ENCODE measurements around the gene ARAP3.

The ARAP3 gene

GRCh38 chr5:141639357-141640050 lies 42.5 kb downstream of the ARAP3 start:
- no peak for DNase-seq

- no peak for DNase-seq
These were observed 43.3 kb downstream of the ARAP3 start for GRCh38 chr5:141638771-141639170.

GRCh38 chr5:141637767-141638419 lies 44.1 kb downstream of the ARAP3 start:
- DNase-seq, result peak; percentile 52

- DNase-seq, result peak; percentile 47
These were observed 44.8 kb downstream of the ARAP3 start for GRCh38 chr5:141637123-141637766.

DNA sequence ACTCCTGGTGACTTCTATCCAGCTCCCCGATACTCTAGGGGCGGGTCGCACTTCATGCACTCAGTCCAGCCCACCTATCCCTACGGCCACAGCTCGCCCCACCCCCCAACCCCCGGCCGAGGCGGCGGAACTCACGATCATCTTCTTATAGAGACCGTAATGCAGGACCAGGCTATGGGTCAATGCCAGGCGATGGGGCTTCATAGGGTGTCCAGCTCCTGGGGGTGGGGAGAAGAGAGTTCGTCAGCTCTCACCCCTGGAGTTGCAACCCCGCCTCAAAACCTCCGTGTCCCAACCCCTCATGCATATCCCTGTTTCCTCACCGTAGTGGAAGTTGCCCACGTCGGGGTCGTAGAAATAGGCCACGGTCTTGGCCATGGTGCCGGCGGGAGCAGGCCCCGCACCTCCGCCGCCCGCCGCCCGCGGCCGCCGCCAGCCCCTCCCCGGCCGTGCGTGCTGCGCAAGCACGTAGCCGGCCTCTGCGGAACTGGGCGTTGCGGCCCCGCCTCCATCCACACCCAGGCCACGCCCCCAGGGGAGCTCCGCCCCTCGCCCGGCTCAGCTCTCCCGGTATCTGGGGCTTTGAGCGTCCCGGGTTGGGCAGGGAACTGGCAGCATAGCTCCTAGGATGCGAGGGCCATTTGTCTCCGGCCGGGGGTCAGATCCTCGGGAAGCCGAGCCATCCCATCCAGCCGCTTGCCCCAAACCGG lies 45.5 kb downstream of the ARAP3 start, which contains the start of the genes HDAC3 and RELL2:
HDAC3 (minus strand) TSS at position 437 of the 710 bp plus-strand sequence; CDS start at position 378, 59 bp downstream.
RELL2 (plus strand) TSS at position 585 of the 710 bp plus-strand sequence. CDS start 1,229 bp downstream, outside the sequence.
- peak; percentile 93 for DNase-seq

GRCh38 chr5:141636106-141636412 lies 46.0 kb downstream of the ARAP3 start:
- DNase-seq, result no peak

GRCh38 chr5:141635646-141636045 lies 46.4 kb downstream of the ARAP3 start:
- no peak for DNase-seq

- DNase-seq, result no peak
These were observed 47.3 kb downstream of the ARAP3 start for GRCh38 chr5:141634720-141635119.

DNA sequence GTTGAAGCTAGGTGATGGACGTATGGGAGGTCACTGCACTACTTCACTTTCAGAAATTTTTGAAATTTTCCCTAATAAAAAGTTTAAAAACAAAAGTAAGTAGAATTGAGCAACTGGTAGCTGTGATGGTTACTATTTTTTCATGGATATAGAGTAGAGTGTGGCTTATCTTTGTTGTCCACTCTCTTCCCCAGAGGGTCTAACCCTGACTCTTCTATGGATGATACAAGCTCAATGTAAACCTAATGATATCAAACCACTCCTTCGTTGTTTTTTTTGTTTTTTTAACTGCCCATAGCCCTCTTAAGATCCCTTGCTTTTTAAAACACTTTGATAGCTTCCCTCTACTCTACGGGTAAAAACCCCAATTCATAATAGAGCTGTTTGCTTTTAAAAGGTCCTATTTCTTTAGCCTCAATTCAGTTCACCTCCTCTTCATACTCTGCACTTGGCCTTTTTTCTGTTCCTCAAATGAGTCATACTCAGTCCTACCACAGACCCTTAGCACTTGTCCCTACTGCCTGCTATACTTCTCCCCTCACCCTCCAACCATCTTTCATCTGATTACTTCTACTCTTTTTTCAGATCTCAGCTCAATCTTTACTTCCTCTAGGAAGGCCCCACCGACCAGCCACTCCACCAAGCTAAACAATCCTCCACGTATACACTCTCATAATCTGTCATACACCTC lies 48.0 kb downstream of the ARAP3 start:
- DNase-seq, result no peak

GRCh38 chr5:141632650-141633049 lies 49.4 kb downstream of the ARAP3 start:
- no peak for DNase-seq

GRCh38 chr5:141630570-141631140 lies 51.4 kb downstream of the ARAP3 start:
- DNase-seq, result no peak

DNA sequence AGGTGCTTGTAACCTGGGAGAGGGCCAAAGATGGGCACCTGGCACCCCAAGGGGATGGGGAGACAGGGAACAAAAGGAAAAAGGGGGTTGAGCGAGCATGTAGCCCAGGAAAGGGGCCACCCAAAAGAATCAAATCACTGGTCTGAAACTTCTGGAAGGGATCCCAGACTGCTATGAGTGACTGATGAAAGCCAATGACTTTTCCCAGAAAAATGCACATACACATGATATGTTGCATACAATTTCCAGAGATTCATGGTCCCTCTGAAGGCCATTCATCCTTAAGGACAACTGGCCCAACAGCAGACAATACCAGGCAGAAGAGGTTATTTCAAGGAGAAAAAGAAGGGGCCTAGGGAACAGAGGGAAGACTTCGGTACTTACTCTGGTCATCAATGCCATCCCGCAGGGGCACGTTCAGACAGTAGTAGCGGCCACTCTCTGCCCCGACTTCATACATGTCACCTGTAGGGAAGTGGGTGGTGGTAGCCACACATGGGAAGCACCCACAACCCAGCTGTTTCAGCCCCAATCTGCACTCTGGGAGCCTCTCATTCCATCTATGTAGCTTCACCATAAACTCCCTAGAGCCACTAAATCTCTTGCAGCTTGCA lies 53.7 kb downstream of the ARAP3 start:
- DNase-seq, result no peak

DNA sequence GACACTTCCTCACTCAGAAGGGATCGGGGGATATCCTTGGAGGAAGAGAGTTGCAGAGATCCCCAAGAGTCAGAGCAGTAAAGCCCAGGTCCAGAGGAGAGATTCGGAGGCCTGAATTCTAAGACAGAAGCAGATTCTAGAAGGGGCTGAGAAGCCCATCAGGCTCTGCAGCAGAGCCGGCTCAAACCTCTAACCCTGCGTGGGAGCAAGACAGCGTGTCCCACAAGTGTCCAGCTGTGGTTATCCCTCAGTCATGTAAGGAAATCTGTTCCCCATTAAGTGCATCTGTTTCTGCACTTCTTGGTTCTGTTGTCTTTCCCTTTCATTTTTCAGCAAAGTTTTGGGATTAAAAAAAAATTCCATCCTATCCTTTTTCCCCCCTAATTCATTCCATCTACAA lies 58.4 kb downstream of the ARAP3 start:
- DNase-seq, result no peak

DNA sequence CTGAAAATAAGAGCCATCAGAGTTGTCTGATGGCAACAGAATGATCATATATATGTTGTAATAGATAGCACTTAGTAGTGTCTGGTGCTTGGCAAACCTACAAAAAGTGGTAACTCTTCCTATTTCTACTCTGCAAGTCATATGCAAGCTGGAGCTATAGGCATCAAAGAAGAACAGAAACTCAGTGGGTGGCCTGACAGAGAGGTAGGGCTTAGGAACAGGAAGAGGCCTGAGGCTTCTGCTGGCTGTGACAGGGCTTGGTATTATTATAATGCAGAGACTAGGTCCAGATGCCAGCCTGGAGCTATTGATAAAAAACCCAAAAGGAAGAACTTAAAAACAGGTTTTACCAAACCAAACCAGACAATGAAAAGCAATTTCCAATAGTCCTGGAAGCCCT lies 58.8 kb downstream of the ARAP3 start:
- no peak for DNase-seq

DNA sequence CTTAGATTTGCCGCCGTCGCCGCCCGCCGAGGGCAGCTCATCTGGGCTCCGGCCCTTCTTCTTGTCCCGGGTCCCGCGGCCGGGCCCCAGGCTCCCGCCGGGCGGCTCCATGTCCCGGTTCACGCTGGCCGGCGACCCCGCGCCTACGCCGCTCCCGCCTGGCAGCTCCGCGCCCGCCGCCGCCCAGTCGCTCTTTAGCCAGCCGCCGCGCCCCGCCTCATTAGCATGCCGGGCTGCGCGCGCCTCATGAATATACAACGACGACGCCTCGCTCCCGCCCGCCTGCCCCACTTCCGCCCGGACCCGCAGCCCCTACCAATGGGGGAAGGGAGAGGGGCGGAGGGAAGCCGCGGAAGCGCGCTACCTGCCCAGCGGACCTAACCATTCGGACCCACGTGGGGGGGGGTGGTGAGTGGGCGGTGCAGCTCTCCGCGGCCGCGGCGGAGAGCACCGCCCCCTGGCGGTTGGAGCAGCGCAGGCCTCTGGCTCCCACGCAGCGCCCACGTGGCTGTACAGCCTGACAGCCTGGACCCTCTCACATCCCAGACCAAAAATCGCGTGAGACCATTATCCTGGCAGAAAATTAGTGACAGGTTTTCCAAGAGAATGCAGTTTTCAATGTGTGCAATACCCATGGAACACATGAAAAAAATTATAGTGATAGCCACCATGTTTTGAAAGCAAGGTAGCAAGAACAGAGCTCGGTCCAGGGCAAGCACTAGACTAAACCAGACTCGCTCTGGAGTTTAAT lies 63.1 kb downstream of the ARAP3 start, which contains the start of gene DIAPH1:
DIAPH1 (minus strand) TSS at position 197 of the 751 bp plus-strand sequence; CDS start at position 111, 86 bp downstream.
- DNase-seq, result peak; percentile 99

GRCh38 chr5:141618030-141618803 lies 63.8 kb downstream of the ARAP3 start:
- peak; percentile 39 for DNase-seq

DNA sequence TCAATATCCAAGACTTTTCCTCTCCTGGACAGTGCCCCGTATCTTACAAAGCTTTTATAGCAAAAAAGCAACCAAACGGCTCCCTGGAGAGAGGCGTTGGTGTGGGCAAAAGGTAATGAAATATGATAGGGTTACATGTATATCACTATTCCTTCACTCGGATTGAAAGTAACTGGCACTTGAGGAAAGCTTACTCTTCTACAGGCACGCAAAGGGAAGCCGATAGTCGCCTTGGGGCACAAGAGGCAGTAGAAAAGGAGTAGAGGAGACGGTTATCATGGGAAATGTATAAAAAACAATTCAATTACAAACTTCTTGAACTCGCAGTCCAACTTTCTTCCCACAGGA lies 64.4 kb downstream of the ARAP3 start:
- no peak for DNase-seq

GRCh38 chr5:141617128-141617527 lies 64.9 kb downstream of the ARAP3 start:
- no peak for DNase-seq

- DNase-seq, result no peak
These were observed 65.9 kb downstream of the ARAP3 start for GRCh38 chr5:141615991-141616720.

DNA sequence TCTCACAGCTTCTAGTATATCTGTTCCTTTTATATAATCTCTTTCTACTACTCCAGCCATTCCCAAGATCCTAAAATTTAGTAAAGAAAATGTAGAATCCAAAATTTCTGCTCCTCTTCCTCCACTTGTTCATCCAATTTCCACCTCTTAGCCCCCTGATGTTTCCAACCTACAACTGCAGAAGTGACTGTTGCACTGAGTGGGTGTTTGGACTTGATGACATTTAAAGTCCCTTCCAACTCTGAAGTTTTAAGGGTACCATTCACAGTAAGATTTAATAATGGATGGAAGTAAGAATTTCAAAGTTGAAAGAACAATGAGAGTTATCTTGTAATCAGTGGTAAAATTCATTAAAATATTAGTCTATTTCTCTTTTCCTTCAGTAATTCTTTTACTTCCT lies 68.7 kb downstream of the ARAP3 start:
- no peak for DNase-seq

All from activated gamma-delta T cell treated with Interleukin-2 at 50 U/mL for 16 hours (primary cell).